Activated CD8-positive, alpha-beta T cell treated with anti-CD3 and anti-CD28 coated beads for 36 hours (primary cell): ENCODE data around the gene DIRAS2. TPM values are rescaled to one million over a fixed set of nuclear protein-coding genes. Genes with fewer than 3 reads are reported as not detected.

Experiments used
- ATAC-seq: fragments of 200-7000 bp; cut with Tn5 transposase; one replicate; pipeline ENCODE4 v1.10.0; 2021; ENCODE audit warnings: mild to moderate bottlenecking, moderate library complexity
- CTCF ChIA-PET: fragments of 350-600 bp; sonication (Branson Sonifier 250); formaldehyde crosslinking; loops from one replicate; lab custom pipeline; 2021; ENCODE audit warnings: antibody characterized with exemption; lab: Charles Lee
- POLR2A ChIA-PET: fragments of 350-600 bp; sonication (Branson Sonifier 250); formaldehyde crosslinking; loops from one replicate; lab custom pipeline; 2021; ENCODE audit warnings: antibody characterized with exemption; lab: Charles Lee
- DNase-seq: peaks from one replicate; pipeline ENCODE4 v3.0.0-alpha.2; 2020
- H3K27ac Mint-ChIP-seq: one replicate; pipeline ENCODE4 v1.8.0; 2021; ENCODE audit warnings: mild to moderate bottlenecking, mixed read lengths
- H3K27me3 Mint-ChIP-seq: one replicate; pipeline ENCODE4 v1.8.0; 2021; ENCODE audit warnings: mixed read lengths
- H3K36me3 Mint-ChIP-seq: one replicate; pipeline ENCODE4 v1.8.0; 2021; ENCODE audit warnings: low read depth, mixed read lengths
- H3K4me1 Mint-ChIP-seq: one replicate; pipeline ENCODE4 v1.8.0; 2021; ENCODE audit warnings: low read depth, mixed read lengths
- H3K4me3 Mint-ChIP-seq: one replicate; pipeline ENCODE4 v1.8.0; 2021; ENCODE audit warnings: mild to moderate bottlenecking, moderate library complexity, mixed read lengths
- H3K9me3 Mint-ChIP-seq: one replicate; pipeline ENCODE4 v1.8.0; 2021; ENCODE audit warnings: mixed read lengths
- CTCF ChIP-seq: fragments of 200-600 bp; IDR thresholded peaks from one replicate; pipeline ENCODE4 v1.8.0; 2022; ENCODE audit warnings: antibody characterized with exemption, mild to moderate bottlenecking
- intact Hi-C: fragments of 100-400 bp; cut with micrococcal nuclease; formaldehyde crosslinking; loops from one replicate; pipeline ENCODE4 v1.10.0; 2022
- total RNA-seq, 2 experiments: library from RNA; stranded (reverse); gene quantifications; one replicate each; pipeline ENCODE4 v1.2.3, GENCODE V29; 2021

Gene DIRAS2
- total RNA-seq, 2 experiments from 2014 or later = not detected

GRCh38 chr9:90651246-90651645 lies 8.6 kb upstream of the DIRAS2 start:
- DNase-seq (no peak), ATAC-seq (no peak)
- Mint-ChIP-seq H3K4me1 (no peaks in the 10 kb centered on the region), H3K27ac (no peak overlapping the region), H3K27me3 (peaks cover 8% of the 10 kb centered on the region), H3K4me3 (no peak overlapping the region), H3K9me3 (peaks cover 17% of the 10 kb centered on the region), H3K36me3 (no peaks in the 10 kb centered on the region)
- intact Hi-C loops = no loop called here
- TF ChIP-seq CTCF = no peak
- ChIA-PET POLR2A (no interaction called here), CTCF (no interaction called here)

- POLR2A ChIA-PET = no interaction called here
- intact Hi-C loops = no loop called here
- ATAC-seq (no peak), DNase-seq (no peak)
- CTCF ChIA-PET = no interaction called here
- no peak overlapping the region for H3K27ac Mint-ChIP-seq
- no peak for TF ChIP-seq CTCF
- H3K9me3 Mint-ChIP-seq = peaks cover 17% of the 10 kb centered on the region
- H3K4me1 Mint-ChIP-seq = no peaks in the 10 kb centered on the region
- no peaks in the 10 kb centered on the region for H3K36me3 Mint-ChIP-seq
- H3K4me3 Mint-ChIP-seq = no peak overlapping the region
- peaks cover 22% of the 10 kb centered on the region for H3K27me3 Mint-ChIP-seq
Observed at GRCh38 chr9:90647843-90648242, 5.2 kb upstream of the DIRAS2 start.

- POLR2A ChIA-PET = no interaction called here
Observed at GRCh38 chr9:90645721-90646120, 3.1 kb upstream of the DIRAS2 start.

GRCh38 chr9:90641884-90642487 lies 638 bp downstream of the DIRAS2 start:
- POLR2A ChIA-PET = no interaction called here
- no peak for DNase-seq
- CTCF ChIA-PET = interaction anchor here (1.3 kb wide), 1 partner anchor 405 kb away, joined by 3 read pairs; no protein-coding TSS in a partner anchor
- Mint-ChIP-seq H3K4me1 (no peaks in the 10 kb centered on the region), H3K9me3 (no peaks in the 10 kb centered on the region), H3K36me3 (no peaks in the 10 kb centered on the region), H3K4me3 (peak overlapping the region; percentile 35), H3K27ac (no peak overlapping the region), H3K27me3 (peaks cover 43% of the 10 kb centered on the region)
- no peak for ATAC-seq
- intact Hi-C loops = no loop called here
- no peak for TF ChIP-seq CTCF

More at GRCh38 chr9:90645721-90646120, 3.1 kb upstream of the DIRAS2 start:
- no peak for TF ChIP-seq CTCF
- intact Hi-C loops = no loop called here
- peaks cover 39% of the 10 kb centered on the region for H3K27me3 Mint-ChIP-seq
- H3K36me3 Mint-ChIP-seq = no peaks in the 10 kb centered on the region
- H3K9me3 Mint-ChIP-seq = peaks cover 10% of the 10 kb centered on the region
- no peak overlapping the region for H3K4me3 Mint-ChIP-seq
- DNase-seq (no peak), ATAC-seq (no peak)
- H3K27ac Mint-ChIP-seq = no peak overlapping the region
- CTCF ChIA-PET = no interaction called here
- H3K4me1 Mint-ChIP-seq = no peaks in the 10 kb centered on the region

- no peak overlapping the region for H3K4me3 Mint-ChIP-seq
- H3K27ac Mint-ChIP-seq = no peak overlapping the region
- H3K4me1 Mint-ChIP-seq = no peaks in the 10 kb centered on the region
- H3K36me3 Mint-ChIP-seq = no peaks in the 10 kb centered on the region
- H3K9me3 Mint-ChIP-seq = no peaks in the 10 kb centered on the region
- ATAC-seq = no peak
- TF ChIP-seq CTCF = no peak
- DNase-seq = no peak
- CTCF ChIA-PET = interaction anchor here (1.3 kb wide), 1 partner anchor 404 kb away, joined by 3 read pairs; no protein-coding TSS in a partner anchor
- POLR2A ChIA-PET = no interaction called here
- H3K27me3 Mint-ChIP-seq = peaks cover 39% of the 10 kb centered on the region
- intact Hi-C loops = no loop called here
Observed at GRCh38 chr9:90641086-90641485, 1.5 kb downstream of the DIRAS2 start.
